Fibroblast of lung (primary cell): ENCODE results near the gene YKT6. TPM values are rescaled to one million over a fixed set of nuclear protein-coding genes. Genes with fewer than 3 reads are reported as not detected.

Source experiments
- DNase-seq, 2 donors: peaks; one replicate each; pipeline versions ENCODE4 v3.0.0 to v3.0.0-alpha.2; 2010; ENCODE audit warnings: low read depth in 2 of 2
- H2AFZ ChIP-seq: 2 replicates; pipeline ENCODE4 v1.5.1; 2012; ENCODE audit warnings: low read length, control low read depth, inconsistent platforms
- H3K27ac ChIP-seq: 2 replicates; pipeline ENCODE4 v1.5.1; 2011; ENCODE audit warnings: low read length, control low read depth; ENCODE audit not compliant: insufficient read depth
- H3K27me3 ChIP-seq: 2 replicates; pipeline ENCODE4 v1.5.1; 2011; ENCODE audit warnings: mild to moderate bottlenecking, low read length; ENCODE audit not compliant: control insufficient read depth, insufficient read depth
- H3K36me3 ChIP-seq: 2 replicates; pipeline ENCODE4 v1.5.1; 2011; ENCODE audit warnings: low read length; ENCODE audit not compliant: control insufficient read depth, insufficient read depth
- H3K4me1 ChIP-seq: 2 replicates; pipeline ENCODE4 v1.5.1; 2011; ENCODE audit warnings: low read length; ENCODE audit not compliant: control insufficient read depth, insufficient read depth; ENCODE audit errors: extremely low read depth
- H3K4me2 ChIP-seq: 2 replicates; pipeline ENCODE4 v1.5.1; 2011; ENCODE audit warnings: low read length, control low read depth; ENCODE audit not compliant: insufficient read depth; ENCODE audit errors: extremely low read depth
- H3K4me3 ChIP-seq, 4 experiments: fragments of 200-600 bp in 1 of 4; sonication (generic) in 1 of 4; replicated peaks in 1 of 4; 2 replicates each; pipeline ENCODE4 v1.5.1; 2011 to 2016; ENCODE audit warnings: low read length in 4 of 4, low read depth in 3 of 4, mild to moderate bottlenecking in 3 of 4, control low read depth in 2 of 4, inconsistent platforms in 1 of 4, mixed read lengths in 1 of 4; ENCODE audit not compliant: insufficient read depth in 1 of 4; ENCODE audit errors: control extremely low read depth in 1 of 4
- H3K79me2 ChIP-seq: 2 replicates; pipeline ENCODE4 v1.5.1; 2012; ENCODE audit warnings: mild to moderate bottlenecking, low read length, inconsistent platforms; ENCODE audit not compliant: control insufficient read depth, insufficient read depth
- H3K9ac ChIP-seq: 2 replicates; pipeline ENCODE4 v1.5.1; 2011; ENCODE audit warnings: mild to moderate bottlenecking, low read length, control low read depth; ENCODE audit not compliant: insufficient read depth
- H3K9me3 ChIP-seq: 2 replicates; pipeline ENCODE4 v1.5.1; 2012; ENCODE audit warnings: low read depth, low read length; ENCODE audit not compliant: control insufficient read depth, insufficient read depth
- H4K20me1 ChIP-seq: 2 replicates; pipeline ENCODE4 v1.5.1; 2011; ENCODE audit warnings: low read length; ENCODE audit not compliant: control insufficient read depth, insufficient read depth; ENCODE audit errors: extremely low read depth
- EZH2 ChIP-seq: IDR thresholded peaks from 2 replicates; pipeline ENCODE4 v1.5.1; 2012; ENCODE audit warnings: low read length, control low read depth, mild to moderate bottlenecking; ENCODE audit errors: missing control alignments
- polyA minus RNA-seq: library from RNA; depleted of rRNA, polyadenylated mRNA; stranded (reverse); fragments of >200 nt; gene quantifications from 2 replicates; pipeline ENCODE4 v1.2.3, GENCODE V29; 2011; ENCODE audit warnings: low replicate concordance
- polyA plus RNA-seq, 2 donors: library from polyadenylated mRNA; depleted of rRNA in 1 of 2; stranded (reverse) in 1 of 2; unstranded in 1 of 2; fragments of >200 nt; gene quantifications; 2 replicates each; pipeline ENCODE4 v1.2.1, GENCODE V29; 2011 to 2012; ENCODE audit warnings: missing spikeins in 1 of 2
- total RNA-seq: library from RNA; depleted of rRNA; stranded (reverse); fragments of >200 nt; gene quantifications from 2 replicates; pipeline ENCODE4 v1.2.1, GENCODE V29; 2014
- TF ChIP-seq, protein P1 (sequence below), 2 donors: IDR thresholded peaks in 1 of 2; conservative IDR thresholded peaks in 1 of 2; 1 replicate in 1 of 2; 2 replicates in 1 of 2; pipeline ENCODE4 v1.5.1; 2011 to 2012; ENCODE audit warnings: low read length in 2 of 2, control low read depth in 1 of 2, inconsistent platforms in 1 of 2, low read depth in 1 of 2, mild to moderate bottlenecking in 1 of 2

The YKT6 gene
- total RNA-seq (59.8 and 90.0 TPM in 2 replicates), polyA plus RNA-seq (96.4 and 99.0 TPM in 2 replicates), polyA minus RNA-seq (247 and 273 TPM in 2 replicates)
- 114 and 119 TPM in 2 replicates for polyA plus RNA-seq (2012)

- Histone ChIP-seq H2AFZ (peak within 1 kb of the TSS; percentile 42), H3K9me3 (no peaks in the 10 kb centered on the region), H3K27me3 (no peaks in the 10 kb centered on the region), H3K9ac (peak within 1 kb of the TSS; percentile 74), H3K36me3 (peaks cover 8% of the 10 kb centered on the region), H3K79me2 (peaks cover 41% of the 10 kb centered on the region), H3K27ac (peak within 1 kb of the TSS; percentile 73), H3K4me2 (peak within 1 kb of the TSS; percentile 95), H4K20me1 (no peaks in the 10 kb centered on the region), H3K4me1 (no peaks in the 10 kb centered on the region), H3K4me3 (peak within 1 kb of the TSS; percentile 73 to 82 (median 78))
- TF ChIP-seq, protein P1, sequence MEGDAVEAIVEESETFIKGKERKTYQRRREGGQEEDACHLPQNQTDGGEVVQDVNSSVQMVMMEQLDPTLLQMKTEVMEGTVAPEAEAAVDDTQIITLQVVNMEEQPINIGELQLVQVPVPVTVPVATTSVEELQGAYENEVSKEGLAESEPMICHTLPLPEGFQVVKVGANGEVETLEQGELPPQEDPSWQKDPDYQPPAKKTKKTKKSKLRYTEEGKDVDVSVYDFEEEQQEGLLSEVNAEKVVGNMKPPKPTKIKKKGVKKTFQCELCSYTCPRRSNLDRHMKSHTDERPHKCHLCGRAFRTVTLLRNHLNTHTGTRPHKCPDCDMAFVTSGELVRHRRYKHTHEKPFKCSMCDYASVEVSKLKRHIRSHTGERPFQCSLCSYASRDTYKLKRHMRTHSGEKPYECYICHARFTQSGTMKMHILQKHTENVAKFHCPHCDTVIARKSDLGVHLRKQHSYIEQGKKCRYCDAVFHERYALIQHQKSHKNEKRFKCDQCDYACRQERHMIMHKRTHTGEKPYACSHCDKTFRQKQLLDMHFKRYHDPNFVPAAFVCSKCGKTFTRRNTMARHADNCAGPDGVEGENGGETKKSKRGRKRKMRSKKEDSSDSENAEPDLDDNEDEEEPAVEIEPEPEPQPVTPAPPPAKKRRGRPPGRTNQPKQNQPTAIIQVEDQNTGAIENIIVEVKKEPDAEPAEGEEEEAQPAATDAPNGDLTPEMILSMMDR (conservative IDR thresholded peaks at IDR 0.05 in 1 of 2, IDR thresholded peaks at IDR 0.05 in 1 of 2; ENCODE audit: low read depth in 1 of 2, low read length in 2 of 2) = peak; percentile 28 to 41
- TF ChIP-seq EZH2 = no peak
- peak; percentile 94 for DNase-seq
Measured at GRCh38 chr7:44200699-44201461, at the start of gene YKT6. Gene YKT6, plus strand, starts transcription at chr7:44200978. Its CDS starts 158 bp downstream, at chr7:44201136.

GRCh38 chr7:44151956-44152355, 48.8 kb upstream of the YKT6 start:
- H3K9me3 ChIP-seq = no peaks in the 10 kb centered on the region
- H3K36me3 ChIP-seq = no peaks in the 10 kb centered on the region
- no peak overlapping the region for H2AFZ ChIP-seq
- H3K4me3 ChIP-seq = no peak overlapping the region
- no peaks in the 10 kb centered on the region for H3K79me2 ChIP-seq
- DNase-seq = no peak
- no peak for TF ChIP-seq EZH2
- TF ChIP-seq, protein P1 (conservative IDR thresholded peaks at IDR 0.05 in 1 of 2, IDR thresholded peaks at IDR 0.05 in 1 of 2; ENCODE audit: low read depth in 1 of 2, low read length in 2 of 2) = no peak
- no peak overlapping the region for H3K9ac ChIP-seq
- no peaks in the 10 kb centered on the region for H4K20me1 ChIP-seq
- H3K27ac ChIP-seq = no peak overlapping the region
- no peaks in the 10 kb centered on the region for H3K4me1 ChIP-seq
- H3K27me3 ChIP-seq = peaks cover 7% of the 10 kb centered on the region
- no peak overlapping the region for H3K4me2 ChIP-seq

DNA sequence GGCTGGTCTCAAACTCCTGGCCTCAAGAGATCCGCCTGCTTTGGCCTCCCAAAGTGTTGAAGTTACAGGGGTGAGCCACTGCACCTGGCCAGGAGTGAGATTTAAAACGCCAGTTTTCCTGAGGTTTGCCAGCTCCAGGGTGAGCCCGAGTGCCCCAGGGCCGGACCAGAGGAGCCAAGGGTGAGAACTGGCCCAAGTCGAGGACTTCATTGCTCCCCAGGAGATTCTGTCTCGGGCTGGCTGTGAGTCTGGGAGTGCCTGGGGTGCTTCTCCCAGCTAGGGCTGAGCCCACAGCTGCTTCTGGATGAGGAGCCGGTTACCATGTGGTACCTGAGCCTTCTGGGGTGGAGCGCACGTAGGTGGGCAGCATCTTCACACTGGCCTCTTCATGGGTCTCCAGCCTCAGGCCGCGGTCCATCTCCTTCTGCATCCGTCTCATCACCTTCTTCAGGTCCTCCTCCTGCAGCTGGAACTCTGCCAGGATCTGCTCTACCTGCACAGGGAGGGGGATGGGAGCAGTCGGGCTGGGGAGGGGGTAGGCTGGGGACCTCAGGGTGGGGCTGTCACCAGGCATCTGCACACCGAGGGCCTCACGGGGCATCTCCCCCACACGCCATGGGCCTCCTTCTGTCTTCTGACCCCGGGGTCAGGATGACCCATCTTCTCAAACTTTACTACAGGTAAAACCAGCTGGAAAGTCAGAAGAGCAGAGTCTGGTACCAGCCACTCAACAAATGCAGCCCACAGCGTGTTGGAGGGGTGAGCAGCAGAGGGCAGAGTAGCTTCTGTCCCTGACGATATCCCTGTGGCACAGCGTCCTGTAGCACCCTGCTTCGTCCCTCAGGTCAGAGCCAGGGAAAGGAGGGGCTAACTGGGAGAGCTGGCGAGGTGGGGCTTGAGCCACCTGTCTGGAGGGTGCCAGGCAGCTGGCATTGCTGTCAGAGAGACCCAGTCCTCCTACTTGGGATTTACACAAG, 47.5 kb upstream of the YKT6 start:
- no peak overlapping the region for H3K4me3 ChIP-seq

More for the DNA sequence above, 47.5 kb upstream of the YKT6 start:
- no peak overlapping the region for H3K9ac ChIP-seq
- peaks cover 7% of the 10 kb centered on the region for H3K27me3 ChIP-seq
- no peaks in the 10 kb centered on the region for H3K4me1 ChIP-seq
- H3K27ac ChIP-seq = no peak overlapping the region
- H3K9me3 ChIP-seq = no peaks in the 10 kb centered on the region
- no peak overlapping the region for H3K4me2 ChIP-seq
- H4K20me1 ChIP-seq = no peaks in the 10 kb centered on the region
- H3K79me2 ChIP-seq = no peaks in the 10 kb centered on the region
- no peak for TF ChIP-seq EZH2
- TF ChIP-seq, protein P1 (conservative IDR thresholded peaks at IDR 0.05 in 1 of 2, IDR thresholded peaks at IDR 0.05 in 1 of 2; ENCODE audit: low read depth in 1 of 2, low read length in 2 of 2) = no peak
- no peak for DNase-seq
- no peaks in the 10 kb centered on the region for H3K36me3 ChIP-seq
- no peak overlapping the region for H2AFZ ChIP-seq
